ENCODE measurements around the gene NCK2.

NCK2 gene

GRCh38 chr2:105849431-105850179 lies 104.9 kb downstream of the NCK2 start:
- H3K36me3 Mint-ChIP-seq (ENCODE audit: low read depth), result peaks cover 64% of the 10 kb centered on the region
- H3K4me1 Mint-ChIP-seq (ENCODE audit: low read depth), result peaks cover 84% of the 10 kb centered on the region

GRCh38 chr2:105852066-105852465 lies 107.4 kb downstream of the NCK2 start:
- no peak for DNase-seq
- H3K9me3 Mint-ChIP-seq, result peaks cover 4% of the 10 kb centered on the region
- H3K4me1 Mint-ChIP-seq (ENCODE audit: low read depth), result peaks cover 88% of the 10 kb centered on the region
- peak overlapping the region; percentile 66 for H3K27ac Mint-ChIP-seq
- H3K27me3 Mint-ChIP-seq, result no peaks in the 10 kb centered on the region
- H3K36me3 Mint-ChIP-seq (ENCODE audit: low read depth), result peaks cover 71% of the 10 kb centered on the region
- no peak overlapping the region for H3K4me3 Mint-ChIP-seq

More at GRCh38 chr2:105849431-105850179, 104.9 kb downstream of the NCK2 start:
- H3K27me3 Mint-ChIP-seq, result no peaks in the 10 kb centered on the region
- peaks cover 4% of the 10 kb centered on the region for H3K9me3 Mint-ChIP-seq
- peak overlapping the region; percentile 53 for H3K27ac Mint-ChIP-seq
- no peak for DNase-seq
- H3K4me3 Mint-ChIP-seq, result no peak overlapping the region

GRCh38 chr2:105853354-105854088 lies 108.8 kb downstream of the NCK2 start:
- Mint-ChIP-seq H3K27me3 (no peaks in the 10 kb centered on the region), H3K36me3 (ENCODE audit: low read depth) (peaks cover 71% of the 10 kb centered on the region), H3K9me3 (peaks cover 4% of the 10 kb centered on the region), H3K4me3 (no peak overlapping the region), H3K27ac (peak overlapping the region; percentile 73), H3K4me1 (ENCODE audit: low read depth) (peaks cover 89% of the 10 kb centered on the region)
- no peak for DNase-seq

- no peak for DNase-seq
- Mint-ChIP-seq H3K4me1 (ENCODE audit: low read depth) (peaks cover 89% of the 10 kb centered on the region), H3K27me3 (no peaks in the 10 kb centered on the region), H3K9me3 (peaks cover 4% of the 10 kb centered on the region), H3K36me3 (ENCODE audit: low read depth) (peaks cover 70% of the 10 kb centered on the region), H3K27ac (peak overlapping the region; percentile 95), H3K4me3 (peak overlapping the region; percentile 31)
Observed at GRCh38 chr2:105854972-105855371, 110.3 kb downstream of the NCK2 start.

- H3K27ac Mint-ChIP-seq, result peak overlapping the region; percentile 95
Observed at GRCh38 chr2:105856581-105856980, 111.9 kb downstream of the NCK2 start.

GRCh38 chr2:105857076-105857740 lies 112.5 kb downstream of the NCK2 start:
- Mint-ChIP-seq H3K4me1 (ENCODE audit: low read depth) (peaks cover 92% of the 10 kb centered on the region), H3K36me3 (ENCODE audit: low read depth) (peaks cover 75% of the 10 kb centered on the region), H3K27me3 (no peaks in the 10 kb centered on the region), H3K4me3 (peak overlapping the region; percentile 70), H3K9me3 (no peaks in the 10 kb centered on the region), H3K27ac (peak overlapping the region; percentile 95)
- DNase-seq, result no peak

More at GRCh38 chr2:105856581-105856980, 111.9 kb downstream of the NCK2 start:
- Mint-ChIP-seq H3K4me3 (peak overlapping the region; percentile 70), H3K27me3 (no peaks in the 10 kb centered on the region), H3K36me3 (ENCODE audit: low read depth) (peaks cover 74% of the 10 kb centered on the region), H3K9me3 (peaks cover 2% of the 10 kb centered on the region), H3K4me1 (ENCODE audit: low read depth) (peaks cover 92% of the 10 kb centered on the region)
- DNase-seq, result no peak

- Mint-ChIP-seq H3K27me3 (no peaks in the 10 kb centered on the region), H3K36me3 (ENCODE audit: low read depth) (peaks cover 89% of the 10 kb centered on the region), H3K27ac (peak overlapping the region; percentile 95), H3K4me3 (peak overlapping the region; percentile 70), H3K9me3 (no peaks in the 10 kb centered on the region), H3K4me1 (ENCODE audit: low read depth) (peaks cover 96% of the 10 kb centered on the region)
- peak; percentile 63 for DNase-seq
Observed at GRCh38 chr2:105858868-105859693, 114.4 kb downstream of the NCK2 start.

GRCh38 chr2:105859694-105859951 lies 114.9 kb downstream of the NCK2 start:
- Mint-ChIP-seq H3K27ac (peak overlapping the region; percentile 95), H3K36me3 (ENCODE audit: low read depth) (peaks cover 93% of the 10 kb centered on the region), H3K4me1 (ENCODE audit: low read depth) (peaks cover 99% of the 10 kb centered on the region), H3K27me3 (no peaks in the 10 kb centered on the region), H3K4me3 (peak overlapping the region; percentile 70), H3K9me3 (no peaks in the 10 kb centered on the region)
- DNase-seq, result no peak

GRCh38 chr2:105860567-105860966 lies 115.9 kb downstream of the NCK2 start:
- H3K4me3 Mint-ChIP-seq, result no peak overlapping the region
- H3K4me1 Mint-ChIP-seq (ENCODE audit: low read depth), result peaks cover 99% of the 10 kb centered on the region
- H3K27me3 Mint-ChIP-seq, result no peaks in the 10 kb centered on the region
- no peak for DNase-seq
- H3K9me3 Mint-ChIP-seq, result no peaks in the 10 kb centered on the region
- H3K36me3 Mint-ChIP-seq (ENCODE audit: low read depth), result peaks cover 91% of the 10 kb centered on the region
- H3K27ac Mint-ChIP-seq, result peak overlapping the region; percentile 86

- no peaks in the 10 kb centered on the region for H3K9me3 Mint-ChIP-seq
- no peaks in the 10 kb centered on the region for H3K27me3 Mint-ChIP-seq
- H3K4me3 Mint-ChIP-seq, result peak overlapping the region; percentile 41
- DNase-seq, result no peak
- peaks cover 86% of the 10 kb centered on the region for H3K36me3 Mint-ChIP-seq (ENCODE audit: low read depth)
- peaks cover 96% of the 10 kb centered on the region for H3K4me1 Mint-ChIP-seq (ENCODE audit: low read depth)
- H3K27ac Mint-ChIP-seq, result peak overlapping the region; percentile 80
Observed at GRCh38 chr2:105861200-105861599, 116.5 kb downstream of the NCK2 start.

- Mint-ChIP-seq H3K27ac (peak overlapping the region; percentile 87), H3K9me3 (no peaks in the 10 kb centered on the region), H3K27me3 (no peaks in the 10 kb centered on the region), H3K4me1 (ENCODE audit: low read depth) (peaks cover 96% of the 10 kb centered on the region), H3K4me3 (peak overlapping the region; percentile 0), H3K36me3 (ENCODE audit: low read depth) (peaks cover 80% of the 10 kb centered on the region)
- no peak for DNase-seq
Observed at GRCh38 chr2:105862843-105863242, 118.1 kb downstream of the NCK2 start.

GRCh38 chr2:105864262-105864661 lies 119.5 kb downstream of the NCK2 start:
- DNase-seq, result no peak
- H3K4me3 Mint-ChIP-seq, result peak overlapping the region; percentile 3
- H3K27me3 Mint-ChIP-seq, result no peaks in the 10 kb centered on the region

GRCh38 chr2:105865222-105865913 lies 120.7 kb downstream of the NCK2 start:
- Mint-ChIP-seq H3K27ac (peak overlapping the region; percentile 87), H3K4me3 (peak overlapping the region; percentile 16), H3K27me3 (no peaks in the 10 kb centered on the region), H3K4me1 (ENCODE audit: low read depth) (peaks cover 95% of the 10 kb centered on the region), H3K9me3 (no peaks in the 10 kb centered on the region), H3K36me3 (ENCODE audit: low read depth) (peaks cover 80% of the 10 kb centered on the region)
- no peak for DNase-seq

More at GRCh38 chr2:105864262-105864661, 119.5 kb downstream of the NCK2 start:
- peaks cover 96% of the 10 kb centered on the region for H3K4me1 Mint-ChIP-seq (ENCODE audit: low read depth)
- H3K27ac Mint-ChIP-seq, result peak overlapping the region; percentile 87
- H3K36me3 Mint-ChIP-seq (ENCODE audit: low read depth), result peaks cover 81% of the 10 kb centered on the region
- H3K9me3 Mint-ChIP-seq, result no peaks in the 10 kb centered on the region
